ENCODE measurements around the gene UBE2Z. TPM values are rescaled to one million over a fixed set of nuclear protein-coding genes. Genes with fewer than 3 reads are reported as not detected.

Gene UBE2Z
- total RNA-seq, 1 experiment from 2014 or later: 119 TPM

DNA sequence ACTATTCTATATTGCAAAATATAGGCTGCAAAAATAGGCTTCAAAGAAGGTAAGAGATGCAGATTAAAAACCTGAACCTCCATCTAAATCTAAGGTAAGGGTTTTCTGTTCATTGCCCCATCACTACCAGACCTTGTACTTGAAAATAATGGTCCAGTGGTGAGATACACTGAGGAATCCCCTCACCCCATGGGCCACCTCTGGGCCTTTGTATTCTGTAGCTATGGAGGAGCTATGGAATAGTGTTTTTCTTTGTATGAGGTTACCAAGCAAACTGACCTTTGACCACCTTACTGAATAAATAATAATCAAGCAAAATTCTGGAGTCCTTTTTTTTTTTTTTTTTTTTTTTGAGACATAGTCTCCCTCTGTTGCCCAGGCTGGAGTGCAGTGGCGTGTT, 4.8 kb upstream of the UBE2Z start:
- ATAC-seq (no peak), DNase-seq (ENCODE audit: low read depth, low spot score) (no peak)
- intact Hi-C loops (cut with micrococcal nuclease): no loop called here
- Histone ChIP-seq H3K4me2 (ENCODE audit: low read length) (no peak overlapping the region), H3K9me2 (ENCODE audit: insufficient read depth) (no peaks in the 10 kb centered on the region), H3K36me3 (ENCODE audit: control insufficient read depth in 1 of 2, insufficient read depth in 2 of 2, low read length in 2 of 2) (peaks cover 0 to 2% of the 10 kb centered on the region in 2 experiments; a peak in 1 of 4 replicates), H4K20me1 (ENCODE audit: insufficient read depth) (no peaks in the 10 kb centered on the region), H3K4me1 (ENCODE audit: control insufficient read depth in 1 of 2, insufficient read depth in 2 of 2, low read length in 2 of 2) (peaks cover 6 to 9% of the 10 kb centered on the region in 2 experiments; a peak in 2 of 4 replicates), H3K27ac (ENCODE audit: low read depth, low read length) (no peak overlapping the region), H3K9me3 (ENCODE audit: control insufficient read depth in 1 of 2, insufficient read depth in 1 of 2, low read depth in 1 of 2, low read length in 2 of 2) (no peaks in the 10 kb centered on the region), H3K4me3 (replicated peaks in 1 of 2; ENCODE audit: low read depth in 1 of 2, low read length in 2 of 2) (no peak overlapping the region), H3K79me2 (ENCODE audit: insufficient read depth, low read length) (no peaks in the 10 kb centered on the region), H3K9ac (ENCODE audit: low read length) (no peak overlapping the region), H2AFZ (ENCODE audit: low read depth, low read length, poor library complexity, severe bottlenecking) (no peak overlapping the region), H3K27me3 (ENCODE audit: insufficient read depth, low read length) (no peaks in the 10 kb centered on the region)
- TF ChIP-seq, protein P1, sequence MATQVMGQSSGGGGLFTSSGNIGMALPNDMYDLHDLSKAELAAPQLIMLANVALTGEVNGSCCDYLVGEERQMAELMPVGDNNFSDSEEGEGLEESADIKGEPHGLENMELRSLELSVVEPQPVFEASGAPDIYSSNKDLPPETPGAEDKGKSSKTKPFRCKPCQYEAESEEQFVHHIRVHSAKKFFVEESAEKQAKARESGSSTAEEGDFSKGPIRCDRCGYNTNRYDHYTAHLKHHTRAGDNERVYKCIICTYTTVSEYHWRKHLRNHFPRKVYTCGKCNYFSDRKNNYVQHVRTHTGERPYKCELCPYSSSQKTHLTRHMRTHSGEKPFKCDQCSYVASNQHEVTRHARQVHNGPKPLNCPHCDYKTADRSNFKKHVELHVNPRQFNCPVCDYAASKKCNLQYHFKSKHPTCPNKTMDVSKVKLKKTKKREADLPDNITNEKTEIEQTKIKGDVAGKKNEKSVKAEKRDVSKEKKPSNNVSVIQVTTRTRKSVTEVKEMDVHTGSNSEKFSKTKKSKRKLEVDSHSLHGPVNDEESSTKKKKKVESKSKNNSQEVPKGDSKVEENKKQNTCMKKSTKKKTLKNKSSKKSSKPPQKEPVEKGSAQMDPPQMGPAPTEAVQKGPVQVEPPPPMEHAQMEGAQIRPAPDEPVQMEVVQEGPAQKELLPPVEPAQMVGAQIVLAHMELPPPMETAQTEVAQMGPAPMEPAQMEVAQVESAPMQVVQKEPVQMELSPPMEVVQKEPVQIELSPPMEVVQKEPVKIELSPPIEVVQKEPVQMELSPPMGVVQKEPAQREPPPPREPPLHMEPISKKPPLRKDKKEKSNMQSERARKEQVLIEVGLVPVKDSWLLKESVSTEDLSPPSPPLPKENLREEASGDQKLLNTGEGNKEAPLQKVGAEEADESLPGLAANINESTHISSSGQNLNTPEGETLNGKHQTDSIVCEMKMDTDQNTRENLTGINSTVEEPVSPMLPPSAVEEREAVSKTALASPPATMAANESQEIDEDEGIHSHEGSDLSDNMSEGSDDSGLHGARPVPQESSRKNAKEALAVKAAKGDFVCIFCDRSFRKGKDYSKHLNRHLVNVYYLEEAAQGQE (IDR thresholded peaks at IDR 0.05; ENCODE audit: low read depth): no peak
- TF ChIP-seq ELF1 (IDR thresholded peaks at IDR 0.05; ENCODE audit: borderline replicate concordance, low read depth) (no peak), YY1 (IDR thresholded peaks at IDR 0.05; ENCODE audit: extremely low read depth, insufficient replicate concordance, low read depth, low read length) (no peak), EZH2 (IDR thresholded peaks at IDR 0.05) (no peak)
- BruUV-seq (replicated peaks): no TSS peak
- POLR2A ChIA-PET: interaction anchor here (0.7 to 2.1 kb wide), 3 partner anchors 9 to 213 kb away, joined by 3 to 8 read pairs (median 4); partner anchors contain the start of gene ATP5MC1
- RAD21 ChIA-PET (ENCODE audit: low non-redundant PET in 1 of 2, low total read pairs in 2 of 2, uncharacterized antibody in 2 of 2, unreplicated experiment in 2 of 2): interaction anchor here in 1 of 2 experiments (0.7 kb wide), 1 partner anchor 1047 kb away, joined by 3 read pairs; no protein-coding TSS in a partner anchor
- CTCF ChIA-PET: interaction anchor here (0.8 to 1.1 kb wide), 2 partner anchors 19 kb away, joined by 3 to 4 read pairs; no protein-coding TSS in a partner anchor

DNA sequence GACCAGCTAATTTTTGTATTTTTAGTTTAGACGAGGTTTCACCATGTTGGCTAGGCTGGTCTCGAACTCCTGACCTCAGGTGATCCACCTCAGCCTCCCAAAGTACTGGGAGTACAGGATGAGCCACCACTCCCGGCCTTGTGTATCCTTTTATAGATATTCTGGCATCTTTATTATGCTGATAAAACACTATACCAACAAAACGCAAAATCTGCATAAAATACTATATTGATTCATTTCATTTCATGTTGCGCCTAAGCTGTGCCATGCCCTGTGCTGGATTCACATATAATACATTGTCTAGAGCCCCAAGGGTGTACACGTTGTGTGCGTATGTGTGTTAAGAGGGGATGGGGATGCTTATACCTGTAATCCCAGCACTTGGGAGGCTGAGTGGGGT, 3.8 kb upstream of the UBE2Z start:
- CTCF ChIA-PET: interaction anchor here (0.8 kb wide), 1 partner anchor 128 kb away, joined by 3 read pairs; no protein-coding TSS in a partner anchor

More for the DNA sequence above, 3.8 kb upstream of the UBE2Z start:
- no peak overlapping the region for H3K4me3 ChIP-seq (replicated peaks in 1 of 2; ENCODE audit: low read depth in 1 of 2, low read length in 2 of 2)
- intact Hi-C loops (cut with micrococcal nuclease): no loop called here
- H3K9me3 ChIP-seq (ENCODE audit: control insufficient read depth in 1 of 2, insufficient read depth in 1 of 2, low read depth in 1 of 2, low read length in 2 of 2): no peaks in the 10 kb centered on the region
- POLR2A ChIA-PET: interaction anchor here (1.0 to 2.1 kb wide), 2 partner anchors 12 to 40 kb away, joined by 3 to 8 read pairs; partner anchors contain the start of genes ATP5MC1 and SNF8
- H3K27me3 ChIP-seq (ENCODE audit: insufficient read depth, low read length): no peaks in the 10 kb centered on the region
- RAD21 ChIA-PET (ENCODE audit: low non-redundant PET in 1 of 2, low total read pairs in 2 of 2, uncharacterized antibody in 2 of 2, unreplicated experiment in 2 of 2): no interaction called here
- no peak overlapping the region for H3K27ac ChIP-seq (ENCODE audit: low read depth, low read length)
- peaks cover 5% of the 10 kb centered on the region for H4K20me1 ChIP-seq (ENCODE audit: insufficient read depth)
- DNase-seq (ENCODE audit: low read depth, low spot score): no peak
- no peak for ATAC-seq
- no peak overlapping the region for H3K4me2 ChIP-seq (ENCODE audit: low read length)
- no peaks in the 10 kb centered on the region for H3K36me3 ChIP-seq (ENCODE audit: control insufficient read depth in 1 of 2, insufficient read depth in 2 of 2, low read length in 2 of 2)
- TF ChIP-seq POLR2A (IDR thresholded peaks at IDR 0.05; ENCODE audit: borderline replicate concordance, extremely low read depth, insufficient read depth, insufficient read length) (no peak), JUND (IDR thresholded peaks at IDR 0.05) (no peak), CBX3 (IDR thresholded peaks at IDR 0.05; ENCODE audit: low read depth) (no peak), FOSL1 (IDR thresholded peaks at IDR 0.05; ENCODE audit: low read depth) (no peak)
- TF ChIP-seq, protein P2, sequence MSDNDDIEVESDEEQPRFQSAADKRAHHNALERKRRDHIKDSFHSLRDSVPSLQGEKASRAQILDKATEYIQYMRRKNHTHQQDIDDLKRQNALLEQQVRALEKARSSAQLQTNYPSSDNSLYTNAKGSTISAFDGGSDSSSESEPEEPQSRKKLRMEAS (IDR thresholded peaks at IDR 0.05): no peak
- peaks cover 6 to 13% of the 10 kb centered on the region in 2 experiments for H3K4me1 ChIP-seq (ENCODE audit: control insufficient read depth in 1 of 2, insufficient read depth in 2 of 2, low read length in 2 of 2)
- BruUV-seq (replicated peaks): no TSS peak
- no peak overlapping the region for H3K9ac ChIP-seq (ENCODE audit: low read length)
- no peak overlapping the region for H2AFZ ChIP-seq (ENCODE audit: low read depth, low read length, poor library complexity, severe bottlenecking)
- H3K9me2 ChIP-seq (ENCODE audit: insufficient read depth): no peaks in the 10 kb centered on the region
- peaks cover 9% of the 10 kb centered on the region for H3K79me2 ChIP-seq (ENCODE audit: insufficient read depth, low read length)

All from HCT116 (cell line).